Calu3 (cell line): Measurements from ENCODE around the gene RNF212. TPM values are rescaled to one million over a fixed set of nuclear protein-coding genes. Genes with fewer than 3 reads are reported as not detected.

Experiments used
- BruUV-seq: library from RNA; stranded (reverse); fragments of 400-500 nt; replicated peaks from 2 replicates; lab custom pipeline; 2021; lab: Mats Ljungman, UMichigan
- CTCF ChIA-PET: fragments of 300-600 bp; sonication (Branson Sonifier 250); formaldehyde crosslinking; loops from one replicate; lab custom pipeline; 2022; ENCODE audit warnings: antibody characterized with exemption; lab: Charles Lee
- DNase-seq: peaks from one replicate; pipeline ENCODE4 v3.0.0; 2022
- H3K27ac Mint-ChIP-seq: one replicate; pipeline ENCODE4 v1.8.0; 2022; ENCODE audit warnings: mixed read lengths; ENCODE audit not compliant: unreplicated experiment
- H3K27me3 Mint-ChIP-seq: one replicate; pipeline ENCODE4 v1.8.0; 2022; ENCODE audit warnings: mixed read lengths; ENCODE audit not compliant: unreplicated experiment
- H3K36me3 Mint-ChIP-seq: one replicate; pipeline ENCODE4 v1.8.0; 2022; ENCODE audit warnings: mild to moderate bottlenecking, moderate library complexity, mixed read lengths; ENCODE audit not compliant: insufficient read depth, unreplicated experiment
- H3K4me1 Mint-ChIP-seq: one replicate; pipeline ENCODE4 v1.8.0; 2022; ENCODE audit warnings: mild to moderate bottlenecking, low read depth, mixed read lengths; ENCODE audit not compliant: unreplicated experiment
- H3K4me3 Mint-ChIP-seq: one replicate; pipeline ENCODE4 v1.8.0; 2022; ENCODE audit warnings: mild to moderate bottlenecking, low read depth, moderate library complexity, mixed read lengths; ENCODE audit not compliant: unreplicated experiment
- H3K9me3 Mint-ChIP-seq: one replicate; pipeline ENCODE4 v1.8.0; 2022; ENCODE audit warnings: low read depth, mixed read lengths; ENCODE audit not compliant: unreplicated experiment
- intact Hi-C: fragments of 100-400 bp; cut with micrococcal nuclease; formaldehyde crosslinking; loops from one replicate; pipeline ENCODE4 v1.10.0; 2022; ENCODE audit not compliant: unreplicated experiment
- total RNA-seq: library from RNA; stranded (reverse); gene quantifications from 2 replicates; pipeline ENCODE4 v1.2.3, GENCODE V29; 2022
- TF ChIP-seq, protein P1 (sequence below): fragments of 200-600 bp; IDR thresholded peaks from one replicate; pipeline ENCODE4 v1.8.0; 2022; ENCODE audit warnings: antibody characterized with exemption; ENCODE audit not compliant: unreplicated experiment

Gene RNF212
- total RNA-seq, 1 experiment from 2014 or later, result not detected

DNA sequence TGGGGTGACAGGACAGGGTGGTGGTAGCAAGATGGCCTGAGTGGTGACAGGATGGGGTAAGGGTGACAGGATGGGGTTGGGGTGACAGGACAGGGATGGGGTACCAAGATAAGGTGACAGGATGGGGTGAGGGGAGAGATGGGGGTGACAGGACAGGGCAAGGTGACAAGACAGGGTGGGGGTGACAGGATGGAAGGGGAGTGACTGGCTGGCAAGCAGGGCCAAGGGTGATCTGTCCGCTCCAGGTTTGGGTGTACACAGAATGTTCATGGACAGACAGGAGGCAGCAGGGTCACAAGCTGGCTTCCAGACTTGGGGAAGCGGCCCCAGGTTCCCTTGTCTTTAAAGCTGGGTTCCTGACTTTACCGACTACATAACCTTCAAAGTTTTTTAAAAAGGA lies 23.3 kb downstream of the RNF212 start:
- Mint-ChIP-seq H3K4me3 (no peak overlapping the region), H3K4me1 (peaks cover 10% of the 10 kb centered on the region), H3K27me3 (no peaks in the 10 kb centered on the region), H3K9me3 (peaks cover 3% of the 10 kb centered on the region), H3K36me3 (no peaks in the 10 kb centered on the region), H3K27ac (no peak overlapping the region)
- CTCF ChIA-PET, result no interaction called here
- no peak for DNase-seq
- BruUV-seq, result no TSS peak
- TF ChIP-seq, protein P1, sequence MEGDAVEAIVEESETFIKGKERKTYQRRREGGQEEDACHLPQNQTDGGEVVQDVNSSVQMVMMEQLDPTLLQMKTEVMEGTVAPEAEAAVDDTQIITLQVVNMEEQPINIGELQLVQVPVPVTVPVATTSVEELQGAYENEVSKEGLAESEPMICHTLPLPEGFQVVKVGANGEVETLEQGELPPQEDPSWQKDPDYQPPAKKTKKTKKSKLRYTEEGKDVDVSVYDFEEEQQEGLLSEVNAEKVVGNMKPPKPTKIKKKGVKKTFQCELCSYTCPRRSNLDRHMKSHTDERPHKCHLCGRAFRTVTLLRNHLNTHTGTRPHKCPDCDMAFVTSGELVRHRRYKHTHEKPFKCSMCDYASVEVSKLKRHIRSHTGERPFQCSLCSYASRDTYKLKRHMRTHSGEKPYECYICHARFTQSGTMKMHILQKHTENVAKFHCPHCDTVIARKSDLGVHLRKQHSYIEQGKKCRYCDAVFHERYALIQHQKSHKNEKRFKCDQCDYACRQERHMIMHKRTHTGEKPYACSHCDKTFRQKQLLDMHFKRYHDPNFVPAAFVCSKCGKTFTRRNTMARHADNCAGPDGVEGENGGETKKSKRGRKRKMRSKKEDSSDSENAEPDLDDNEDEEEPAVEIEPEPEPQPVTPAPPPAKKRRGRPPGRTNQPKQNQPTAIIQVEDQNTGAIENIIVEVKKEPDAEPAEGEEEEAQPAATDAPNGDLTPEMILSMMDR, result no peak
- intact Hi-C loops, result no loop called here

DNA sequence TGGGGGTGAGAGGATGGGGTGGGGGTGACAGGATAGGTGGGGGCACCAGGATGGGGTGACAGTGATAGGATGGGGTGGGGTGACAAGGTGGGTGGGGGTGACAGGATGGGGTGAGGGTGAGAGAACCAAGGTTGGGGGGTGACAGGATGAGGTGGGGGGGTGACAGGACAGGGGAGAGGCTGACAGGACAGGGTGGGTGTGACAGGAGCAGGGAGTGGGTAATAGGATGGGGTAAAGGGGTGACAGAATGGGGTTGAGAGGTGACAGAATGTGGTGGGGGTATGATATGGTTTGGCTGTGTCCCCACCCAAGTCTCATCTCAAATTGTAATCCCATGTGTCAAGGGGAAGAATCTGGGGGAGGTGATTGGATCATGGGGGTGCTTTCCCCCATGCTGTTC lies 26.0 kb downstream of the RNF212 start:
- H3K27ac Mint-ChIP-seq, result no peak overlapping the region

DNA sequence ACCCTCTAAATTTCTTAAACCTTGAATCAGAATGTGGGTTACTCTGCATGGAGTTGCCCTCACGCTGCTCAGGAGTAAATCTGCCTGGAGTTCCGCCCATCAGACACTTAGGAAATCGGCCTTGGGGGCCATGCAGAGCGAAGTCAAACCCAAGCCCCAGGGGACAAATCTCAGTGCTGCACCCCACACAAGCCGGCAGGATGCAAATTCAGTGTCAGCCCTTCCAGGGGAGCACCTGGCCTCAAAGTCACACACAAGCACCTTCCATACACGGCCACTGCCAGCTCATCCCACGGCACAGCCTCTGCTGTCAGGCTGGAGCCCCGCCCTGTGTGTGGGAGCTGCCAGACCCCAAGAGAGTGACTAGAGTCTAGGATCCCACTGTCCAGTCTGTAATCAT lies 27.4 kb downstream of the RNF212 start:
- CTCF ChIA-PET, result no interaction called here
- no peak for DNase-seq
- H3K4me3 Mint-ChIP-seq, result no peak overlapping the region
- no TSS peak for BruUV-seq
- no peaks in the 10 kb centered on the region for H3K27me3 Mint-ChIP-seq
- peaks cover 3% of the 10 kb centered on the region for H3K9me3 Mint-ChIP-seq
- H3K36me3 Mint-ChIP-seq, result no peaks in the 10 kb centered on the region
- H3K27ac Mint-ChIP-seq, result no peak overlapping the region
- intact Hi-C loops, result no loop called here
- TF ChIP-seq, protein P1, result no peak
- peaks cover 38% of the 10 kb centered on the region for H3K4me1 Mint-ChIP-seq

More for the DNA sequence above, 26.0 kb downstream of the RNF212 start:
- Mint-ChIP-seq H3K4me1 (peaks cover 27% of the 10 kb centered on the region), H3K4me3 (no peak overlapping the region), H3K36me3 (no peaks in the 10 kb centered on the region), H3K9me3 (peaks cover 3% of the 10 kb centered on the region), H3K27me3 (no peaks in the 10 kb centered on the region)
- BruUV-seq, result no TSS peak
- CTCF ChIA-PET, result no interaction called here
- intact Hi-C loops, result no loop called here
- TF ChIP-seq, protein P1, result no peak
- DNase-seq, result no peak

DNA sequence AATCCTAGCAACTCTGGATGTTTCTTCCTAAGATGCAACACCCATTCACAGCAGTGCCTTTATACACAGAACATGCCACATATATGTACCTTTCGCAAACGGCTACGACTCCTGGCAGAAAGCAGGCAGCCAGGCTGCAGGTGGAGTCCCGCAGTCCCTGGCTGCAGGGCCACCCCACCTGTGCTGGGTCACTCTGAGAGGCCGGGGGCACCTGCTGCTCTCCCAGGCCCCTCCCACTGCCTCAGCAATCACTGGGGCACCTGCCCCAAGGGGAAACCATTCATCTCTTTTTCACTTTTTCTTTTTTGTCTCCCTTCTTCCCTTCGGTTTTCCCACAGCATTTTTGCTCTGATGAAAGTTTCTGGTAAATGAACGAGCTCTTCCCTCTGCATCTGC lies 28.0 kb downstream of the RNF212 start:
- Mint-ChIP-seq H3K4me3 (no peak overlapping the region), H3K9me3 (peaks cover 3% of the 10 kb centered on the region), H3K27ac (no peak overlapping the region), H3K36me3 (no peaks in the 10 kb centered on the region), H3K4me1 (peaks cover 38% of the 10 kb centered on the region), H3K27me3 (peaks cover under 1% of the 10 kb centered on the region)
- no peak for DNase-seq
- intact Hi-C loops, result no loop called here
- TF ChIP-seq, protein P1, result no peak
- BruUV-seq, result no TSS peak
- CTCF ChIA-PET, result no interaction called here
